Measurements from ENCODE around the gene KRT6C. TPM values are rescaled to one million over a fixed set of nuclear protein-coding genes. Genes with fewer than 3 reads are reported as not detected.
A peak's percentile ranks its signal among the peaks of the same experiment; 100 is the strongest.

Gene KRT6C
- total RNA-seq, 1 experiment from 2014 or later = not detected

DNA sequence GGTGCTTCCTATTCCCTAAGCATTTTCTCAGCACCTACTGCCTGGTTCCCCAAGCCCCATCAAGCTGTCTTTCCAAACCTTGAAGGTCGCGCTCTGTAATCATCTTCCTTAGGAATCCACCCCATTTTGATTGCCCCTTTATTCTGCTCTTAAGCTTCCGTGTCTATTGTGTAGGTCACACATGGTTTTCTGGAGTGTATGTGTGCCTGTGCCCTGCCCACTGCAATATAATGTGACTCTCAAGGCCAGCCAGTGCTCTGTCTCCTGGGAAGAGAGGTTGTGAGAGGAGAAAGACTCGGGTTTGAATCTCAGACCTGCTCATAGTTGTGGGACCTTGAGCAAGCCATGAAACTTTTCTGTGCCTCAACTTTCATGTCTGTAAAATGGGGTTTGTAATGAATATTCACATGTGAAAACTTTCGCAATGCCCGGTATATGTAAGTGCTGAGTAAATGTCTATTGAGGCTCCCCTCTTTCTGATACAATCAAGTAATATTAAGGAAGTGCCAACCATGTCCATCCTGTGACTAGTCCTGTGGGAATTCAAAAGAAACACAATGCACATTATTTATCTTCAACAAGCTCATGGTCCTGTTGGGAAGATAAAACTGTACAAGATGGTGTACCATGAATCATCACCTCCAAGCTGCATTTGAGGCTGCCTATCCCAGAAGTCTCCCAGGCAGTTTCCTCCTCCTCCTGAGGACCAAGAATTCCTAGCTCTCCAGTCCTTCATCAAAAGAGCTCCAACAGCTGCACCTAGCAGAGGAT is 38.7 kb downstream of the KRT6C start:
- DNase-seq (ENCODE audit: low read depth) = peak; percentile 60

DNA sequence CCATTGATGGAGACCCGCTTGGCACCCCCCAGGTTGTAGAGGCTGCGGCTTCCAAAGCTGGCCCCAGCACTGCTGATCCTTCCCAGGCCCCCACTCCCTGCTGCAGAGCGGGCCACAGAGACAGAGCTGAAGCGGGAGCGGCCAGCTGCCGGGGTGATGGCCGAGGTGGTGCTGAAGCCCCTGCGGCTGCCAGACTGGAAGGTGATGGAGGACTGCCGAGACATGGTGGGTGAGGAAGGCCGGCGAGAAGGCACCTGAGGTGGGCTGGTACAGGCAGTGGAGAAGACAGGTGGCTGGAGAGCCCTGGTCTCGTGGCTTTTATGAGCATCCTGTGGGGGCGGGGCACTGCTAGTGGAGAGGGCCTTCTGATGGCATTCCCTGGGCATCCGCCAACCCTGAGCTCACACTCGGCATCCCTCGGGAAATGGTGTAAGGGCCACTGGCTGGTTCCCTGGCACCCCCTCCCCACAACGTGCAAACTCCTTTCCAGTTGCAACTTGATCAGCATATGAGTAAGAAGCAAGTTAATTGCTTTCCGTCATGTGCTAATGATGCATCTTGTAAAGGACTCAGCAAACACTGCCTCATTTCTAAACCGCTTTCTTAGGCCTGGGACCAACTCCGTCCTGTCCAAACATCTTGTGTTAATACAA is 39.4 kb downstream of the KRT6C start, which contains the start of gene KRT75:
KRT75 (minus strand) TSS at position 291 of the 653 bp plus-strand sequence; CDS start at position 224, 67 bp downstream.
- DNase-seq (ENCODE audit: low read depth) = peak; percentile 86

DNA sequence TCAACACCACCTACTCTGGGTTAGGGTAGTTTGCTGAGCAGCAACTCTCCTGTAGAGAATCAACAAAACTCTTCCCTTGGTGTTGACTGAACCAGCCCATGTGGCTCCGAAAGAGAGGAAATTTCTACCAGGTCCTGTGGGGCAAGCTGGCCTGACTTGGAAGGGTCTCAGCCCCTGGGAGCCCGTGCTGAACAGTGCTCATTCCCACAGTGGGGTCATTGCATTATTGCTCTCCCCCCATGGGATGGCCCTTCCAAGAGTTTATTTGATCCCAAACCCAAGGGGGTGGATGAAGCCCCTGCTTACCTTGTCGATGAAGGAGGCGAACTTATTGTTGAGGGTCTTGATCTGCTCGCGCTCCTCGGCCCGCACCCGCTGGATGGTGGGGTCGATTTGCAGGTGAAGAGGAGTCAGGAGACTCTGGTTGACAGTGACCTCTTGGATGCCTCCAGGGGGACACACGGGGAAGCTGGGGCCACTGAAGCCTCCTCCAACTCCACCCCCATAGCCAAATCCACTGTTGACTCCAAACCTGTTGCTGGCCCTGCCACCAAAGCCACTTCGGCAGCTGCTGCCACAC is 40.0 kb downstream of the KRT6C start:
- no peak for DNase-seq (ENCODE audit: low read depth)

DNA sequence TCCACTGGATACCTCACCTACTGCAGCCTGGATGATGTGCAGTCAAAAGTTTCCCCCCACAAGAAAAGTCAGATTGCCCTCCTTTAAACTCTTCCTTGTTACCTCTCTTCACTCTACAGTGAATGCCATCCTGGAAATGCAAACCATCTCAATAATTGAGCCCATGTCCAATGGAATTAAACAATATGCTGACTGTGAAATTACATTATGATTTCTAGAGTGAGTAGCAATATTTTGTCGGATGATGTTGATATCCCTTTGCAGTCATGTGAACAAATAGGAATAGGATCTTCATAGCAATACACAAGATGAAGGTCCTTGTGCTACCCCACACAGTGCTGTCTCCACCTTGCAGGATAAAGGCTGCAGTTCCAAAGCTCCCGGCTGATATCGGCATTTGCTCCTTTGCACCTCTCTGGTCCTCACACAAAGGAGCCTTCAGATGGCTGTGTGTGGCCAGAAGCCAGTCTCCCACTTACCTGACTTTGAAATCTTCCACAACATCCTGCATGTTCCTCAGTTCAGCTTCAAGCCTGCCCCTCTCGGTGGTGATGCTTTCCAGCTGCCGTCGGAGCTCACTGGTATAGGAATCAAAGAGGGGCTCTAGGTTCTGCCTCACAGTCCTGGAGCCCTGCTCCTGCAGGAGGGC is 40.9 kb downstream of the KRT6C start:
- DNase-seq (ENCODE audit: low read depth) = no peak

DNA sequence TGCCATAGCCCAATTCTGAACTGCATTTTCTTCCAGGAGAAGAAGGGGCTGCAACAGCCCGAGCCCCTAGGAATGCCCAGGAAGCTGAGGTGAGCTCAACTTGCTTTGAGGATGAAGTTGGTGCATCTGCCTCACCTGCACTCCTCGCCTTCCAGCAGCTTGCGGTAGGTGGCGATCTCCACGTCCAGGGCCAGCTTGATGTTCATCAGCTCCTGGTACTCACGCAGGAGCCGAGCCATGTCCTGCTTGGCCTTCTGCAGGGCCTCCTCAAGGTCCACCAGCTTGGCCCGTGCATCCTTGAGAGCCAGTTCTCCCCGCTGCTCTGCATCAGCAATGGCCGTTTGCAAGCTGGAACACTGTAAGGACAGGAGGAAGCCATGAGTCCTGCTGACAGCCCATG is 45.5 kb downstream of the KRT6C start:
- DNase-seq (ENCODE audit: low read depth) = no peak

DNA sequence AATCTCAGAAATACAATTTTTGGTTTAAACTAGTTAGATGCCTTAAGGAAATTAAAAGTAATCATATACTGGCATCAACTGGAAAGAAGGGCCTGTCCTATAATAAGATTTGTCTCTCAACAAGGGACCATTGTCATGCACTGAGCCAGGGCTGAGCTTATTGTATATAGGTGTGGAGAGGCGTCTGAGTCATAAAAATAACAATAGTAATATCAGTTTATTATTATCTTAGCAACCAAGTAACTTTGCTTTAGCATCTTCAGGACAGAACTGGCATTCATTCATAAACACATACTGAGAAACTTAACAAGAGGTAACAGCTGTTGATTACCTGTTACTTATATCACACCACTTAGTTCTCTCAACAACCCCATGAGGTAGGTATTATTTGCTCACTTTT is 46.5 kb downstream of the KRT6C start:
- no peak for DNase-seq (ENCODE audit: low read depth)

DNA sequence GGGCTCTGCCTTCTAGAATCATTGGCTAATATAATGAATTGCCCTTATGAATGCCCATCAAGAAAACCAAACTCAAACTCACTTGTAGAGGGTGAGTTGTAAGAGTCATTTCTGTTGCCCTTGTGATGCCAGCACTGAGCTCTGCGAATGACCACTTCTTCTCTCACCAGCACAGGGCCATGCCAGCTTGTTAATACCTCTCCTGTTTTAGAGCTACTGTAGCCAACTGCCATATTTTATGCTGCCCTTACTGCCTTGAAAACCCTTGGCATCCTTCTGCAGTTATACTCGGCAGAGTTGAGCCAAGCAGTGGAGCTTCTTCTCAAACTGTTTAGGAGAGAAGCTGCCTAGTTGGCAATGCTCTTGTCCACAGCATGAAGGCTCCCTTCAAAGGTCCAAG is 47.6 kb downstream of the KRT6C start:
- no peak for DNase-seq (ENCODE audit: low read depth)

DNA sequence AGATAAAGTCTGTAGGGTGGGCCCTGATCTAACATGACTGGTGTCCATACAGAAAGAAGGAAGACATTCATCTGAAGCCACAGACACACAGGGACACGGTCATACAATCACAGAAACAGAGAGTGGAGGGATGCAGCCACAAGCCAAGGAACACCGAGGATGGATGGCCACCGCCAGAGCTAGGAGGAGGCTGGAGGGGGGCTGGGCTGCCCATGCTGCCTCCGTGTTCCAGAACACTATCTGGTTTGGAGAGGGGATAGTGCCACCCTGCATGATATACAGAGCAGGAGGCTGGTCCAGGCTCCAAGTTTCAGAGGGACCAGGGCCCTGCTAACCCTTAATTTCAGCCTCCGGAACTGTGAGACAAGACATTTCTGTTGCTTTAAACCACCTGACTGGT is 48.1 kb downstream of the KRT6C start:
- DNase-seq (ENCODE audit: low read depth) = no peak

DNA sequence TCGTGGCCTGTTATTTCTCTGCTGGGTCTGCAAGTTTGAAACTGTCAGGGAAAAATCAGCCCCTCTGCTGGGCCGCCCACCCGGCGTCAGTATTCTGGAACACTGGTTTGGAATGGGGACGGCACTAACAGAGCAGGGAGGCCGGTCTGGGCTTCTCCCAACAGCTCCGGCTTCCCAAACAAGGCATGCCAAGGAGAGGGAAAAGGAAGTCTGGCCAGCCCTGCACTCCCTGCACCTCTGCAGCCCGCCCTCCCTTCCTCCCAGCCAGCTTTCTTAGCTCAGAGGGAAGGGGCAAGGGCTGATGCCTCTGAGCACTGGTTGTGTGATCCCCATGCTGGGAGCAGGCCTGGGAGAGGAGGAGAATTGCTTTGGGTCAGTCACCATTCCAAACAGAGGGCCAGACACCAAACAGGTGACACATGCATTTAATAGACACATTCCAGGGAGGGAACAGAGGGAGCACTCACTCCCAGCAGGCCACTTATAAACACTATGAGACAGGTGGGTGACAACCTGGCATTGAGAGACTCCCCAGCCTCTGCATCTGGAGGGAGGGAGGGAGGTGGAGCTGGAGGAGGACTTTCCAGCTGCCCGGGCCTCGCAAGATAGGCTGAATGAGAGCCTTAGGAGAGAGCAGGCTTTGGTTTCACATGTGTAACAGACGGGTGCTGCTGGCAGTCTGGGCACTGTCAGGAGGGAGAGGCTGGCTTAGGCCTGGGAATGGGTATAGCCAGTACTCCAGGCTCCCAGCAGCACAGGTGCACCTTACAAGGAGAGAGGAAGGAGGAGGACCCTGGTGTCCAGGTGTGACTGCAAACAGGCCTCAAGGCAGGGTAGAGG is 49.7 kb downstream of the KRT6C start:
- DNase-seq (ENCODE audit: low read depth) = no peak

DNA sequence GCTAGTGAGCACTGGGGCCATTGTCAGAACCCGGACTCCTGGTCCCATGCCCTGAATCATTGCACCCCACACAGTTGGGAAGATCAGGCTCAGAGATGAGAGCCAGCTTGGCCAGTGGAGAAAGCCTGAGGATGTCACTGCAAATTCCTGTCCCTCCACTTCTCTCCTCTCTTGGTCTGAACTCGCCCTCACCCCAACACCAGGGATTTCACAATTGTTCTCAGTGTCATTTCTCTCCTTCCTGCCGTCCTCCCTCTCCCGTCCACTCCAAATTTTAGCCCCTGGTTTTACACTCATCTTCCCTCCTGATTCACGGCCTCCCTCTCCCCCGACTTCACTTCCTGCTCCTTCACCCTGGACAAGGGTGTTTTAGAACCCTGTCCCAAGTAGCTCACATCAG is 50.6 kb downstream of the KRT6C start:
- DNase-seq (ENCODE audit: low read depth) = no peak

DNA sequence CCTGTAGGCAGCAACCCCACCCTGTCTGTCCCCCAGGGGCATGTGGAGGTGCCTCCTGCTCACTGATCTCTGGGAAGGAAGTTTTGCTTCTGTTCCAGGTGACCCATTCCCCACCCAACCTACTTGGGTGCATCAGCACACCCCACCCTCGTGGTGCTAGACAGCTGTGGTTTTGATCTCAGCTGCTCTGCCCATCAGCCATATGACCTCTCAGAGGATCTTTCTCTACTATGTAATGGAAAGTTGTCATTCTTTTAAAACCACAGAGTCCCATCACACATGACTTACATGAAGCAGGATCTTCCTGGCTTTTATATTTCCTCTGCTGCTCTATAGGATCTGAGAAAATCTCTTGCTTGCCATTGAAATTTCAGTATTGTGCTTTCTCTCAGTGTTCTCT is 53.9 kb downstream of the KRT6C start:
- DNase-seq (ENCODE audit: low read depth) = no peak

DNA sequence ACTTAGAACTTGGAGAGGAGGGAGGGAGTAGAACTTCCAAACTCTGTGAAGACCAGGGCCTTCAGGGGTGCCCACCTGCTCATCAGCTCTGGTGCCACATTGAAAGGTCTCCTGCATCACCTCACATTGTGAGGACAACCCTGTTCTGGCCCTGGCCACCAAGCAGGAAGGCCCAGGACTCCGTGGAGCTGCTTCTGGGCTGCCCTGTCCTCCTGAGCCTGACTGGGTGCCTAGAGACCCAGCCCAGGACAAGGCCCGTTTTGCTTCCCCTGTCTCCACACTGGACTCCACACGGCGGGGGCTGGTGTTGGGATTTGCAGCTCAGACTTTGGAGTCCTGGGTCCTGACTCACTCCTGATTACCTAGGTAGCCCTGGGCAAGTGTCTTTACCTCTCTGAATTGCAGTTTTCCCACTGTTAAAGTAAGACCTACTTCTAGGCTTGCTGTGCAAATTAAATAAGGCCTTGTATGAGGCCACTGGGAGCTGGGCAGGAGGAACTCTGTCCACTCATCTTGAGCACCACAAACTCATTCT is 55.0 kb downstream of the KRT6C start:
- no peak for DNase-seq (ENCODE audit: low read depth)

Other genes starting within 250 kb of the KRT6C start
- gene KRT7, start 240.6 kb downstream of the KRT6C start, total RNA-seq (2014; rRNA removed; shearing (Covaris generic)) = 5.5 and 12.2 TPM in 2 replicates
- gene KRT86, start 199.2 kb downstream of the KRT6C start, total RNA-seq (2014; rRNA removed; shearing (Covaris generic)) = 0.40 and 0.65 TPM in 2 replicates
- gene KRT81, start 182.3 kb downstream of the KRT6C start, total RNA-seq (2014; rRNA removed; shearing (Covaris generic)) = 0.74 and 1.0 TPM in 2 replicates
- not detected in 2 replicates for gene KRT83, start 152.4 kb downstream of the KRT6C start, total RNA-seq (2014; rRNA removed; shearing (Covaris generic))
- 0.80 TPM in 1 of 2 replicates, not detected in the other for gene KRT85, start 106.3 kb downstream of the KRT6C start, total RNA-seq (2014; rRNA removed; shearing (Covaris generic))
- gene KRT84, start 88.2 kb downstream of the KRT6C start, total RNA-seq (2014; rRNA removed; shearing (Covaris generic)) = not detected in 2 replicates
- gene KRT82, start 67.5 kb downstream of the KRT6C start, total RNA-seq (2014; rRNA removed; shearing (Covaris generic)) = not detected in 2 replicates
- 1.1 and 2.7 TPM in 2 replicates for gene KRT75, start 39.4 kb downstream of the KRT6C start, total RNA-seq (2014; rRNA removed; shearing (Covaris generic))
- gene KRT6B, start 21.7 kb downstream of the KRT6C start, total RNA-seq (2014; rRNA removed; shearing (Covaris generic)) = not detected in 2 replicates
- gene KRT6A, start 19.5 kb upstream of the KRT6C start, total RNA-seq (2014; rRNA removed; shearing (Covaris generic)) = not detected in 2 replicates
- gene KRT5, start 46.6 kb upstream of the KRT6C start, total RNA-seq (2014; rRNA removed; shearing (Covaris generic)) = 0.36 TPM in 1 of 2 replicates, not detected in the other
- not detected in 2 replicates for gene KRT71, start 79.3 kb upstream of the KRT6C start, total RNA-seq (2014; rRNA removed; shearing (Covaris generic))
- gene KRT74, start 100.0 kb upstream of the KRT6C start, total RNA-seq (2014; rRNA removed; shearing (Covaris generic)) = not detected in 2 replicates
- gene KRT72, start 127.7 kb upstream of the KRT6C start, total RNA-seq (2014; rRNA removed; shearing (Covaris generic)) = not detected in 2 replicates
- not detected in 2 replicates for gene KRT73, start 144.8 kb upstream of the KRT6C start, total RNA-seq (2014; rRNA removed; shearing (Covaris generic))
- 0.03 and 0.40 TPM in 2 replicates for gene KRT2, start 178.4 kb upstream of the KRT6C start, total RNA-seq (2014; rRNA removed; shearing (Covaris generic))
- not detected in 2 replicates for gene KRT1, start 206.6 kb upstream of the KRT6C start, total RNA-seq (2014; rRNA removed; shearing (Covaris generic))
- not detected in 2 replicates for gene KRT77, start 229.7 kb upstream of the KRT6C start, total RNA-seq (2014; rRNA removed; shearing (Covaris generic))